Hepatic stellate cell (primary cell): ENCODE data around the gene MYO5B.

Experiments used
- DNase-seq: peaks from one replicate; pipeline ENCODE4 v3.0.0; 2011; ENCODE audit warnings: low spot score

The MYO5B gene

GRCh38 chr18:49968644-49969309 lies 226.2 kb downstream of the MYO5B start:
- no peak for DNase-seq

- no peak for DNase-seq
Observed at GRCh38 chr18:49967636-49968313, 227.2 kb downstream of the MYO5B start.

GRCh38 chr18:49967171-49967570 lies 227.8 kb downstream of the MYO5B start:
- no peak for DNase-seq

- DNase-seq, result no peak
Observed at GRCh38 chr18:49966090-49966489, 228.9 kb downstream of the MYO5B start.

GRCh38 chr18:49963217-49963616 lies 231.7 kb downstream of the MYO5B start:
- DNase-seq, result no peak

GRCh38 chr18:49961271-49961670 lies 233.7 kb downstream of the MYO5B start:
- DNase-seq, result no peak

GRCh38 chr18:49960376-49960775 lies 234.6 kb downstream of the MYO5B start:
- DNase-seq, result no peak

- no peak for DNase-seq
Observed at GRCh38 chr18:49959176-49959575, 235.8 kb downstream of the MYO5B start.

- no peak for DNase-seq
Observed at GRCh38 chr18:49955263-49955662, 239.7 kb downstream of the MYO5B start.

- no peak for DNase-seq
Observed at GRCh38 chr18:49953391-49953790, 241.6 kb downstream of the MYO5B start.

GRCh38 chr18:49949951-49950395 lies 245.0 kb downstream of the MYO5B start:
- DNase-seq, result no peak

- no peak for DNase-seq
Observed at GRCh38 chr18:49948975-49949374, 246.0 kb downstream of the MYO5B start.

GRCh38 chr18:49944663-49945062 lies 250.3 kb downstream of the MYO5B start:
- DNase-seq, result no peak

- DNase-seq, result no peak
Observed at GRCh38 chr18:49936821-49937220, 258.1 kb downstream of the MYO5B start.

GRCh38 chr18:49935215-49935614 lies 259.7 kb downstream of the MYO5B start:
- no peak for DNase-seq

- no peak for DNase-seq
Observed at GRCh38 chr18:49934457-49934856, 260.5 kb downstream of the MYO5B start.

GRCh38 chr18:49933530-49934128 lies 261.3 kb downstream of the MYO5B start:
- DNase-seq, result no peak

GRCh38 chr18:49931760-49932159 lies 263.2 kb downstream of the MYO5B start:
- no peak for DNase-seq

GRCh38 chr18:49931179-49931578 lies 263.8 kb downstream of the MYO5B start:
- DNase-seq, result no peak

- no peak for DNase-seq
Observed at GRCh38 chr18:49926106-49926745, 268.7 kb downstream of the MYO5B start.

GRCh38 chr18:49924293-49924983 lies 270.5 kb downstream of the MYO5B start:
- DNase-seq, result no peak

- DNase-seq, result no peak
Observed at GRCh38 chr18:49922228-49922627, 272.7 kb downstream of the MYO5B start.
